ENCODE measurements around the gene MYH14. TPM values are rescaled to one million over a fixed set of nuclear protein-coding genes. Genes with fewer than 3 reads are reported as not detected.
"Not testable (repeated sequence)": the region's sequence is repeated elsewhere in the genome, so short reads cannot be mapped to it uniquely, and the experiment has no call there.

Gene MYH14
- polyA plus RNA-seq, 1 donor from 2014 or later, result not detected

DNA sequence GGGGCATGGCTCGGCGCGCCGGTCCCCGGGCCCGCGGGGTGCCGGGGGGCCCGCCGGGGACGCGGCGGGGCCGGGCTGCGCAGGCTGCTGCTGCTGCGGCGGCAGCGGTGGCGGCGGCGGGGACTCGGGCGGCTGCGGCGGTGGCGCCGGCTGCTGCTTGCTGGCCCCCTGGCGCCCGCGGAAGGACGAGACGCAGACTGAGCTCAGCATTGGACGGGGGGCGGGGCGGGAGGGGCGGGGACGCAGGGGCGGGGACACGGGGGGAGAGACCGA is 125.4 kb downstream of the MYH14 start:
- H2AFZ ChIP-seq (ENCODE audit: low read depth, low read length), result no peak overlapping the region
- no peaks in the 10 kb centered on the region for H3K9me3 ChIP-seq (ENCODE audit: low read length)
- no peaks in the 10 kb centered on the region for H3K36me3 ChIP-seq (ENCODE audit: insufficient read depth, low read length)
- peak overlapping the region; percentile 75 for H3K4me3 ChIP-seq (ENCODE audit: low read length)
- H3K27ac ChIP-seq (ENCODE audit: low read length), result no peak overlapping the region
- TF ChIP-seq MXI1 (conservative IDR thresholded peaks at IDR 0.05; ENCODE audit: poor library complexity, severe bottlenecking) (no peak), POLR2AphosphoS5 (IDR thresholded peaks at IDR 0.05) (peak; percentile 78), EZH2 (IDR thresholded peaks at IDR 0.05; ENCODE audit: borderline replicate concordance, insufficient read depth, low read length, poor library complexity, severe bottlenecking) (no peak), TAF1 (IDR thresholded peaks at IDR 0.05; ENCODE audit: low read depth) (no peak), RAD21 (conservative IDR thresholded peaks at IDR 0.05) (no peak), SMC3 (conservative IDR thresholded peaks at IDR 0.05; ENCODE audit: poor library complexity) (no peak), EP300 (conservative IDR thresholded peaks at IDR 0.05; ENCODE audit: poor library complexity, severe bottlenecking) (no peak)
- TF ChIP-seq, protein P1, sequence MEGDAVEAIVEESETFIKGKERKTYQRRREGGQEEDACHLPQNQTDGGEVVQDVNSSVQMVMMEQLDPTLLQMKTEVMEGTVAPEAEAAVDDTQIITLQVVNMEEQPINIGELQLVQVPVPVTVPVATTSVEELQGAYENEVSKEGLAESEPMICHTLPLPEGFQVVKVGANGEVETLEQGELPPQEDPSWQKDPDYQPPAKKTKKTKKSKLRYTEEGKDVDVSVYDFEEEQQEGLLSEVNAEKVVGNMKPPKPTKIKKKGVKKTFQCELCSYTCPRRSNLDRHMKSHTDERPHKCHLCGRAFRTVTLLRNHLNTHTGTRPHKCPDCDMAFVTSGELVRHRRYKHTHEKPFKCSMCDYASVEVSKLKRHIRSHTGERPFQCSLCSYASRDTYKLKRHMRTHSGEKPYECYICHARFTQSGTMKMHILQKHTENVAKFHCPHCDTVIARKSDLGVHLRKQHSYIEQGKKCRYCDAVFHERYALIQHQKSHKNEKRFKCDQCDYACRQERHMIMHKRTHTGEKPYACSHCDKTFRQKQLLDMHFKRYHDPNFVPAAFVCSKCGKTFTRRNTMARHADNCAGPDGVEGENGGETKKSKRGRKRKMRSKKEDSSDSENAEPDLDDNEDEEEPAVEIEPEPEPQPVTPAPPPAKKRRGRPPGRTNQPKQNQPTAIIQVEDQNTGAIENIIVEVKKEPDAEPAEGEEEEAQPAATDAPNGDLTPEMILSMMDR (IDR thresholded peaks at IDR 0.05; ENCODE audit: poor library complexity, severe bottlenecking), result no peak
- TF ChIP-seq, protein P2, sequence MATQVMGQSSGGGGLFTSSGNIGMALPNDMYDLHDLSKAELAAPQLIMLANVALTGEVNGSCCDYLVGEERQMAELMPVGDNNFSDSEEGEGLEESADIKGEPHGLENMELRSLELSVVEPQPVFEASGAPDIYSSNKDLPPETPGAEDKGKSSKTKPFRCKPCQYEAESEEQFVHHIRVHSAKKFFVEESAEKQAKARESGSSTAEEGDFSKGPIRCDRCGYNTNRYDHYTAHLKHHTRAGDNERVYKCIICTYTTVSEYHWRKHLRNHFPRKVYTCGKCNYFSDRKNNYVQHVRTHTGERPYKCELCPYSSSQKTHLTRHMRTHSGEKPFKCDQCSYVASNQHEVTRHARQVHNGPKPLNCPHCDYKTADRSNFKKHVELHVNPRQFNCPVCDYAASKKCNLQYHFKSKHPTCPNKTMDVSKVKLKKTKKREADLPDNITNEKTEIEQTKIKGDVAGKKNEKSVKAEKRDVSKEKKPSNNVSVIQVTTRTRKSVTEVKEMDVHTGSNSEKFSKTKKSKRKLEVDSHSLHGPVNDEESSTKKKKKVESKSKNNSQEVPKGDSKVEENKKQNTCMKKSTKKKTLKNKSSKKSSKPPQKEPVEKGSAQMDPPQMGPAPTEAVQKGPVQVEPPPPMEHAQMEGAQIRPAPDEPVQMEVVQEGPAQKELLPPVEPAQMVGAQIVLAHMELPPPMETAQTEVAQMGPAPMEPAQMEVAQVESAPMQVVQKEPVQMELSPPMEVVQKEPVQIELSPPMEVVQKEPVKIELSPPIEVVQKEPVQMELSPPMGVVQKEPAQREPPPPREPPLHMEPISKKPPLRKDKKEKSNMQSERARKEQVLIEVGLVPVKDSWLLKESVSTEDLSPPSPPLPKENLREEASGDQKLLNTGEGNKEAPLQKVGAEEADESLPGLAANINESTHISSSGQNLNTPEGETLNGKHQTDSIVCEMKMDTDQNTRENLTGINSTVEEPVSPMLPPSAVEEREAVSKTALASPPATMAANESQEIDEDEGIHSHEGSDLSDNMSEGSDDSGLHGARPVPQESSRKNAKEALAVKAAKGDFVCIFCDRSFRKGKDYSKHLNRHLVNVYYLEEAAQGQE (IDR thresholded peaks at IDR 0.05; ENCODE audit: borderline replicate concordance), result peak; percentile 52
- no peak overlapping the region for H3K9ac ChIP-seq (ENCODE audit: low read length)
- no peaks in the 10 kb centered on the region for H3K9me2 ChIP-seq (ENCODE audit: insufficient read depth, low read length)
- no peaks in the 10 kb centered on the region for H3F3A ChIP-seq (ENCODE audit: insufficient read depth, low read length, poor library complexity, severe bottlenecking)
- H3K79me2 ChIP-seq (replicated peaks; ENCODE audit: insufficient read depth, low read length), result no peaks in the 10 kb centered on the region
- H4K20me1 ChIP-seq (ENCODE audit: insufficient read depth), result no peaks in the 10 kb centered on the region
- no peak overlapping the region for H3K4me2 ChIP-seq (ENCODE audit: low read length)
- peaks cover 18% of the 10 kb centered on the region for H3K27me3 ChIP-seq (ENCODE audit: insufficient read depth, low read depth, low read length)

DNA sequence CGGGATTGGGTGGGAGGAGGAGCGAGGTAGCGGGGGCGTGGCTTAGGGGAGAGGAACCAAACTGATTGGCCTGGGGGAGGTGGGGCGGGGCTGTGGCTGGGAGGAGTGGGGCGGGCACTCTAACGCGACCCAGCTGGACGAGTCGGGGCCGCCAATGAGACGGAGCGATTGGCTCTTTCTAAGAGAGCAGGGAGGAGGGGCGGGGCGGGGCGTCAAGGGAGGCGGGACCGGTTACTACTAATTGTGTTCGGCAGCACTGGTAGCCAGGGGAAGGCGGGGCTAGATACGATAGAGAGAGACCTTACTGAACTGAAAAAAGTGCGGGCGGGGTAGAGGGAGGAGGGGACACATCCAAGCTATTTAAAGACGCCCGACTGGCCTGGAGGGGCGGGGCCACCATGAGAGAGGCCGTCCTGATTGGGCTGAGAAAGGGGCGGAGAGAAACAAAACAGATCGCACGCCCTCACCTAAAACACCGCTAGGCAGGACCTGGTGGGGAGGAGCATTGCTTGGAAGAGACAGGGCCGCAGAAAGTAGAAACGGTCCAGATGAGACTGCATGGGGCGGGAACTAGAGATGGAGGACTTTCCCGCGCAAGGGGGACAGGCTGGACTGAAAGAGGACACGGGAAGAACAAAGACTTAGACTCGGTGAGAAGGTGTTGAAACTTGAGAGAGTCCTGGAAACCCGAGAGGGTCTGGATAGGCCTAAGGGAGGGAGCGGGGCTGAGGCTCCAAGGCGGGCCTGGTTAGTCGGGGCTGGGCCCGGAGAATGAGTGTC is 125.9 kb downstream of the MYH14 start, which contains the start of gene KCNC3:
Gene KCNC3, minus strand, starts transcription at position 232 of the 780 bp plus-strand sequence. CDS start 295 bp downstream, outside the sequence.
- peak within 1 kb of the TSS; percentile 94 for H2AFZ ChIP-seq (ENCODE audit: low read depth, low read length)
- H3K36me3 ChIP-seq (ENCODE audit: insufficient read depth, low read length), result no peaks in the 10 kb centered on the region
- TF ChIP-seq, protein P1 (IDR thresholded peaks at IDR 0.05; ENCODE audit: poor library complexity, severe bottlenecking), result peak; percentile 23
- TF ChIP-seq EP300 (conservative IDR thresholded peaks at IDR 0.05; ENCODE audit: poor library complexity, severe bottlenecking) (peak; percentile 34), RAD21 (conservative IDR thresholded peaks at IDR 0.05) (no peak), SMC3 (conservative IDR thresholded peaks at IDR 0.05; ENCODE audit: poor library complexity) (peak; percentile 36), EZH2 (IDR thresholded peaks at IDR 0.05; ENCODE audit: borderline replicate concordance, insufficient read depth, low read length, poor library complexity, severe bottlenecking) (no peak), MXI1 (conservative IDR thresholded peaks at IDR 0.05; ENCODE audit: poor library complexity, severe bottlenecking) (peak; percentile 43), POLR2AphosphoS5 (IDR thresholded peaks at IDR 0.05) (peak; percentile 95), TAF1 (IDR thresholded peaks at IDR 0.05; ENCODE audit: low read depth) (peak; percentile 72)
- TF ChIP-seq, protein P2 (IDR thresholded peaks at IDR 0.05; ENCODE audit: borderline replicate concordance), result peak; percentile 61
- H3K4me3 ChIP-seq (ENCODE audit: low read length), result peak within 1 kb of the TSS; percentile 86
- peak within 1 kb of the TSS; percentile 85 for H3K9ac ChIP-seq (ENCODE audit: low read length)
- no peaks in the 10 kb centered on the region for H3K9me3 ChIP-seq (ENCODE audit: low read length)
- no peaks in the 10 kb centered on the region for H3F3A ChIP-seq (ENCODE audit: insufficient read depth, low read length, poor library complexity, severe bottlenecking)
- H3K79me2 ChIP-seq (replicated peaks; ENCODE audit: insufficient read depth, low read length), result no peaks in the 10 kb centered on the region
- H3K4me2 ChIP-seq (ENCODE audit: low read length), result peak within 1 kb of the TSS; percentile 95
- peak within 1 kb of the TSS; percentile 95 for H3K27ac ChIP-seq (ENCODE audit: low read length)
- H3K27me3 ChIP-seq (ENCODE audit: insufficient read depth, low read depth, low read length), result peaks cover 18% of the 10 kb centered on the region
- no peaks in the 10 kb centered on the region for H4K20me1 ChIP-seq (ENCODE audit: insufficient read depth)
- H3K9me2 ChIP-seq (ENCODE audit: insufficient read depth, low read length), result no peaks in the 10 kb centered on the region

DNA sequence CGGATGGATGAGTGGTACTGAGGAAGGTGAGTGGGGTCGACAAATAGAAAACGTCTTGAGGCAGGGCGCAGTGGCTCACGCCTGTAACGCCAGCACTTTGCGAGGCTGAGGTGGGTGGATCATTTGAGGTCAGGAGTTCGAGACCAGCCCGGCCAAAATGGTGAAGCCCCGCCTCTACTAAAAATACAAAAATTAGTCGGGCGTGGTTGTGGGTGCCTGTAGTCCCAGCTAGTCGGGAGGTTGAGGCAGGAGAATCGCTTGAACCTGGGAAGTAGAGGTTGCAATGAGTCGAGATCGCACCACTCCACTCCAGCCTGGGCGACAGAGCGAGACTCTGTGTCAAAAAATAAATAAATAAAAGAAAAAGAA is 126.5 kb downstream of the MYH14 start:
- not testable (repeated sequence) for H3K9me2 ChIP-seq (ENCODE audit: insufficient read depth, low read length); H3K9me3 ChIP-seq (ENCODE audit: low read length); H3F3A ChIP-seq (ENCODE audit: insufficient read depth, low read length, poor library complexity, severe bottlenecking); H3K36me3 ChIP-seq (ENCODE audit: insufficient read depth, low read length); H4K20me1 ChIP-seq (ENCODE audit: insufficient read depth); H3K79me2 ChIP-seq (replicated peaks; ENCODE audit: insufficient read depth, low read length)
- Histone ChIP-seq H3K27me3 (ENCODE audit: insufficient read depth, low read depth, low read length) (peaks cover 18% of the 10 kb centered on the region), H3K27ac (ENCODE audit: low read length) (peak overlapping the region; percentile 95), H3K9ac (ENCODE audit: low read length) (peak overlapping the region; percentile 85), H2AFZ (ENCODE audit: low read depth, low read length) (peak overlapping the region; percentile 94), H3K4me2 (ENCODE audit: low read length) (peak overlapping the region; percentile 95), H3K4me3 (ENCODE audit: low read length) (peak overlapping the region; percentile 86)
